Measurements from ENCODE around the gene PHYKPL.

DNA sequence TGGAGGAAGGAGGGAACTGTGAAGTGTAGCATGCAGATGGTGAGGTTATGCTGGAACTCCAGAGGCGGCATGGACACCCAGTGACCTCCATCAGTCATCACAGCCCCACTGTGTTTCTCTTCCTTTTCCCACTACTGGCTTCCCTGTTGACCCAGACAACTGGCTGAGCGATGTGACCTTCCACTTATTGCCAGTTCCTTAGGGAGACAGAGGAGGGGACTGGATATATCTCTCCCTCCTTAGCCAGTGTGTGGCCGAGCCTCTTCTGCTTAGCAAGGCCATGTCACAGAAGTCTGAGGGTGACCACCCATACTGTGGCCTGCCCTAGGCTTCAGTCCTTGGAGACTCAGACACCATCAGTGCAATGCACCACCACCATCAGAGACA is 3.0 kb upstream of the PHYKPL start:
- TF ChIP-seq, protein P1, sequence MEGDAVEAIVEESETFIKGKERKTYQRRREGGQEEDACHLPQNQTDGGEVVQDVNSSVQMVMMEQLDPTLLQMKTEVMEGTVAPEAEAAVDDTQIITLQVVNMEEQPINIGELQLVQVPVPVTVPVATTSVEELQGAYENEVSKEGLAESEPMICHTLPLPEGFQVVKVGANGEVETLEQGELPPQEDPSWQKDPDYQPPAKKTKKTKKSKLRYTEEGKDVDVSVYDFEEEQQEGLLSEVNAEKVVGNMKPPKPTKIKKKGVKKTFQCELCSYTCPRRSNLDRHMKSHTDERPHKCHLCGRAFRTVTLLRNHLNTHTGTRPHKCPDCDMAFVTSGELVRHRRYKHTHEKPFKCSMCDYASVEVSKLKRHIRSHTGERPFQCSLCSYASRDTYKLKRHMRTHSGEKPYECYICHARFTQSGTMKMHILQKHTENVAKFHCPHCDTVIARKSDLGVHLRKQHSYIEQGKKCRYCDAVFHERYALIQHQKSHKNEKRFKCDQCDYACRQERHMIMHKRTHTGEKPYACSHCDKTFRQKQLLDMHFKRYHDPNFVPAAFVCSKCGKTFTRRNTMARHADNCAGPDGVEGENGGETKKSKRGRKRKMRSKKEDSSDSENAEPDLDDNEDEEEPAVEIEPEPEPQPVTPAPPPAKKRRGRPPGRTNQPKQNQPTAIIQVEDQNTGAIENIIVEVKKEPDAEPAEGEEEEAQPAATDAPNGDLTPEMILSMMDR (IDR thresholded peaks at IDR 0.05; ENCODE audit: insufficient read depth, low read length, poor library complexity, severe bottlenecking) = no peak
- TF ChIP-seq EZH2phosphoT487 (conservative IDR thresholded peaks at IDR 0.05; ENCODE audit: low read length) = no peak
